HEK293T (cell line): ENCODE results near the gene ACKR2.

ENCODE experiments used
- BHLHE40 ChIP-seq: fragments of 450-650 bp; IDR thresholded peaks from 2 replicates; pipeline ENCODE4 v1.6.1; 2016; ENCODE audit warnings: mild to moderate bottlenecking, moderate library complexity, borderline replicate concordance
- FOXK2 ChIP-seq: fragments of 450-650 bp; IDR thresholded peaks from 2 replicates; pipeline ENCODE4 v1.6.1; 2016; ENCODE audit warnings: mild to moderate bottlenecking
- NFRKB ChIP-seq: fragments of 450-650 bp; IDR thresholded peaks from 2 replicates; pipeline ENCODE4 v1.6.1; 2016; ENCODE audit warnings: mild to moderate bottlenecking, moderate library complexity
- SP1 ChIP-seq: fragments of 450-650 bp; IDR thresholded peaks from 2 replicates; pipeline ENCODE4 v1.6.1; 2017
- SUZ12 ChIP-seq: fragments of 450-650 bp; IDR thresholded peaks from 2 replicates; pipeline ENCODE4 v1.6.1; 2016; ENCODE audit warnings: mild to moderate bottlenecking
- TARDBP ChIP-seq: fragments of 450-650 bp; IDR thresholded peaks from 2 replicates; pipeline ENCODE4 v1.6.1; 2016
- ZNF384 ChIP-seq: fragments of 450-650 bp; IDR thresholded peaks from 2 replicates; pipeline ENCODE4 v1.6.1; 2016

DNA sequence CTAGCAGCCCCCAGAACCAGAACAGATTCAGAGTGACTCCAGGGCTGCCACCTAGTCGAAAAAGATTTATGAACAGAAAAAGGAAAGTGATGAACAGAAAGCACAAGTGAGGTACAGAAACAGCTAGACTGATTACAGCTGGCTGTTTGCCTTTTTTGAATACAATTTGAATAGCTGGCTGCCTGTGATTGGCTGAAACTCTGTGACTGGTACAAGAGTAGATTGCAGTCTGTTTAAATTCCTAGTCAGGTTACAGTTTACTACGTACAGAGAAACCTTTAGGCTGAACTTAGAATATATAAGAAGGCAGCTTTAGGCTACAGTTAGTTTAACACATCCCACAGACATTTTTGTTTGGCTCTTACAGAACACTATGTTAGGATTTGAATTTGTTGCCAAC, 46.2 kb upstream of the ACKR2 start:
- TF ChIP-seq NFRKB (no peak), TARDBP (no peak), BHLHE40 (no peak), SP1 (no peak), ZNF384 (no peak), FOXK2 (no peak), SUZ12 (no peak)
